ENCODE results near the gene BRD1.

Gene BRD1

GRCh38 chr22:49761836-49762235 lies 65.8 kb downstream of the BRD1 start:
- no peak for TF ChIP-seq TAF1 (IDR thresholded peaks at IDR 0.05; ENCODE audit: borderline replicate concordance, insufficient read depth, low read length)
- TF ChIP-seq FOXP2 (optimal IDR thresholded peaks at IDR 0.05; ENCODE audit: borderline replicate concordance, extremely low read depth, extremely low read length, insufficient read depth), result no peak

- TF ChIP-seq, protein P1, sequence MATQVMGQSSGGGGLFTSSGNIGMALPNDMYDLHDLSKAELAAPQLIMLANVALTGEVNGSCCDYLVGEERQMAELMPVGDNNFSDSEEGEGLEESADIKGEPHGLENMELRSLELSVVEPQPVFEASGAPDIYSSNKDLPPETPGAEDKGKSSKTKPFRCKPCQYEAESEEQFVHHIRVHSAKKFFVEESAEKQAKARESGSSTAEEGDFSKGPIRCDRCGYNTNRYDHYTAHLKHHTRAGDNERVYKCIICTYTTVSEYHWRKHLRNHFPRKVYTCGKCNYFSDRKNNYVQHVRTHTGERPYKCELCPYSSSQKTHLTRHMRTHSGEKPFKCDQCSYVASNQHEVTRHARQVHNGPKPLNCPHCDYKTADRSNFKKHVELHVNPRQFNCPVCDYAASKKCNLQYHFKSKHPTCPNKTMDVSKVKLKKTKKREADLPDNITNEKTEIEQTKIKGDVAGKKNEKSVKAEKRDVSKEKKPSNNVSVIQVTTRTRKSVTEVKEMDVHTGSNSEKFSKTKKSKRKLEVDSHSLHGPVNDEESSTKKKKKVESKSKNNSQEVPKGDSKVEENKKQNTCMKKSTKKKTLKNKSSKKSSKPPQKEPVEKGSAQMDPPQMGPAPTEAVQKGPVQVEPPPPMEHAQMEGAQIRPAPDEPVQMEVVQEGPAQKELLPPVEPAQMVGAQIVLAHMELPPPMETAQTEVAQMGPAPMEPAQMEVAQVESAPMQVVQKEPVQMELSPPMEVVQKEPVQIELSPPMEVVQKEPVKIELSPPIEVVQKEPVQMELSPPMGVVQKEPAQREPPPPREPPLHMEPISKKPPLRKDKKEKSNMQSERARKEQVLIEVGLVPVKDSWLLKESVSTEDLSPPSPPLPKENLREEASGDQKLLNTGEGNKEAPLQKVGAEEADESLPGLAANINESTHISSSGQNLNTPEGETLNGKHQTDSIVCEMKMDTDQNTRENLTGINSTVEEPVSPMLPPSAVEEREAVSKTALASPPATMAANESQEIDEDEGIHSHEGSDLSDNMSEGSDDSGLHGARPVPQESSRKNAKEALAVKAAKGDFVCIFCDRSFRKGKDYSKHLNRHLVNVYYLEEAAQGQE (IDR thresholded peaks at IDR 0.05; ENCODE audit: insufficient read depth in 1 of 2, low read depth in 2 of 2, low read length in 2 of 2), result no peak
- no peak for TF ChIP-seq FOXP2 (optimal IDR thresholded peaks at IDR 0.05; ENCODE audit: borderline replicate concordance, extremely low read depth, extremely low read length, insufficient read depth)
- TF ChIP-seq TAF1 (IDR thresholded peaks at IDR 0.05; ENCODE audit: borderline replicate concordance, insufficient read depth, low read length), result no peak
- no peak for TF ChIP-seq POLR2AphosphoS5 (IDR thresholded peaks at IDR 0.05; ENCODE audit: low read depth, low read length)
- no peak for TF ChIP-seq SIN3A (IDR thresholded peaks at IDR 0.05; ENCODE audit: borderline replicate concordance, insufficient read depth, low read length)
These were observed 66.8 kb downstream of the BRD1 start for GRCh38 chr22:49760630-49761571.

- TF ChIP-seq FOXP2 (optimal IDR thresholded peaks at IDR 0.05; ENCODE audit: borderline replicate concordance, extremely low read depth, extremely low read length, insufficient read depth) (no peak), POLR2AphosphoS5 (IDR thresholded peaks at IDR 0.05; ENCODE audit: low read depth, low read length) (no peak), SIN3A (IDR thresholded peaks at IDR 0.05; ENCODE audit: borderline replicate concordance, insufficient read depth, low read length) (no peak), TAF1 (IDR thresholded peaks at IDR 0.05; ENCODE audit: borderline replicate concordance, insufficient read depth, low read length) (no peak)
- TF ChIP-seq, protein P1 (IDR thresholded peaks at IDR 0.05; ENCODE audit: insufficient read depth in 1 of 2, low read depth in 2 of 2, low read length in 2 of 2), result no peak
These were observed 67.4 kb downstream of the BRD1 start for GRCh38 chr22:49760280-49760629.

GRCh38 chr22:49756676-49757075 lies 71.0 kb downstream of the BRD1 start:
- TF ChIP-seq, protein P1 (IDR thresholded peaks at IDR 0.05; ENCODE audit: insufficient read depth in 1 of 2, low read depth in 2 of 2, low read length in 2 of 2), result no peak
- TF ChIP-seq SIN3A (IDR thresholded peaks at IDR 0.05; ENCODE audit: borderline replicate concordance, insufficient read depth, low read length) (no peak), TAF1 (IDR thresholded peaks at IDR 0.05; ENCODE audit: borderline replicate concordance, insufficient read depth, low read length) (no peak), POLR2AphosphoS5 (IDR thresholded peaks at IDR 0.05; ENCODE audit: low read depth, low read length) (no peak), FOXP2 (optimal IDR thresholded peaks at IDR 0.05; ENCODE audit: borderline replicate concordance, extremely low read depth, extremely low read length, insufficient read depth) (no peak)

DNA sequence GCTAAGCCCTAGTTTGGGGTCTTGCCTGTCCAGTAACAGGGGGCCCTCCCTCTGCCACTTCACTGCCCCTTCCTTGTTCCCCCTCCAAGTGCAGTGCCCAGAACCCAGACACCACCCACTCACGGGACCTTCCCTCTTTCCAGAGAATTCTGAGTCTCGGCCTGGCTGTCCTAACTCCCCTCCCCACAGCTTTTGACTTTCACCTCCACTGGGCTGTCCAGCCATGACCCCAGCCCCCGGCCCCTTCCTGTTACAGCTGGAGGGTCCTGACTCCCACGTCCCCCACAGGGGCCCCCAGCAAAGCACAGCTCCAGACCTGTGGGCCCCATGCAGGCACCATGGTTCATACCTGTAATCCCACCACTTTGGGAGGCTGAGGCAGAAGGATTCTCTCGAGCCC lies 71.5 kb downstream of the BRD1 start:
- TF ChIP-seq, protein P1 (IDR thresholded peaks at IDR 0.05; ENCODE audit: insufficient read depth in 1 of 2, low read depth in 2 of 2, low read length in 2 of 2), result no peak
- TF ChIP-seq TAF1 (IDR thresholded peaks at IDR 0.05; ENCODE audit: borderline replicate concordance, insufficient read depth, low read length), result no peak
